GM12878 (cell line): ENCODE data around the gene TOMM22.

Source experiments
- CBX3 ChIP-seq: fragments of 200-600 bp; sonication (generic); IDR thresholded peaks from 2 replicates; pipeline ENCODE4 v1.6.1; 2016; ENCODE audit warnings: low read depth, borderline replicate concordance
- CEBPB ChIP-seq, 2 experiments: fragments of 150-350 bp in 1 of 2; IDR thresholded peaks; 2 replicates each; pipeline ENCODE4 v1.6.1; 2012 to 2014; ENCODE audit warnings: low read depth in 2 of 2, low read length in 2 of 2, borderline replicate concordance in 1 of 2, inconsistent platforms in 1 of 2
- CTCF ChIP-seq, 3 experiments: IDR thresholded peaks in 2 of 3; conservative IDR thresholded peaks in 1 of 3; 2 replicates each; pipeline ENCODE4 v1.5.1; 2011; ENCODE audit warnings: low read depth in 3 of 3, low read length in 3 of 3, mild to moderate bottlenecking in 3 of 3, control low read depth in 2 of 3, moderate library complexity in 2 of 3, inconsistent platforms in 1 of 3, mixed read lengths in 1 of 3; ENCODE audit not compliant: control insufficient read depth in 2 of 3, insufficient read depth in 1 of 3; ENCODE audit errors: extremely low read depth in 1 of 3
- PBX3 ChIP-seq: IDR thresholded peaks from 2 replicates; pipeline ENCODE4 v1.6.1; 2011; ENCODE audit warnings: mild to moderate bottlenecking, low read depth, low read length, moderate library complexity; ENCODE audit not compliant: insufficient replicate concordance
- ZNF217 ChIP-seq: fragments of 450-650 bp; IDR thresholded peaks from 2 replicates; pipeline ENCODE4 v1.6.1; 2017; ENCODE audit warnings: antibody characterized with exemption, mild to moderate bottlenecking
- ZZZ3 ChIP-seq: IDR thresholded peaks from 2 replicates; pipeline ENCODE4 v1.6.1; 2011; ENCODE audit warnings: low read depth; ENCODE audit not compliant: control insufficient read depth, insufficient read length

- TF ChIP-seq PBX3 (no peak), ZNF217 (no peak), ZZZ3 (no peak), CEBPB (IDR thresholded peaks at IDR 0.05; ENCODE audit: borderline replicate concordance in 1 of 2, low read depth in 2 of 2, low read length in 2 of 2) (no peak), CBX3 (no peak), CTCF (IDR thresholded peaks at IDR 0.05 in 2 of 3, conservative IDR thresholded peaks at IDR 0.05 in 1 of 3; ENCODE audit: control insufficient read depth in 2 of 3, extremely low read depth in 1 of 3, insufficient read depth in 1 of 3, low read depth in 3 of 3, low read length in 3 of 3) (no peak)
Observed at GRCh38 chr22:38709306-38709705, 27.5 kb downstream of the TOMM22 start.
